GM19328 (cell line): Measurements from ENCODE around the gene KCNG2.

Source experiments
- ATAC-seq: cut with Tn5 transposase; IDR thresholded peaks from one replicate; pipeline ENCODE4 v1.9.1; 2021; ENCODE audit warnings: mild to moderate bottlenecking, moderate library complexity; ENCODE audit not compliant: unreplicated experiment

KCNG2 gene

DNA sequence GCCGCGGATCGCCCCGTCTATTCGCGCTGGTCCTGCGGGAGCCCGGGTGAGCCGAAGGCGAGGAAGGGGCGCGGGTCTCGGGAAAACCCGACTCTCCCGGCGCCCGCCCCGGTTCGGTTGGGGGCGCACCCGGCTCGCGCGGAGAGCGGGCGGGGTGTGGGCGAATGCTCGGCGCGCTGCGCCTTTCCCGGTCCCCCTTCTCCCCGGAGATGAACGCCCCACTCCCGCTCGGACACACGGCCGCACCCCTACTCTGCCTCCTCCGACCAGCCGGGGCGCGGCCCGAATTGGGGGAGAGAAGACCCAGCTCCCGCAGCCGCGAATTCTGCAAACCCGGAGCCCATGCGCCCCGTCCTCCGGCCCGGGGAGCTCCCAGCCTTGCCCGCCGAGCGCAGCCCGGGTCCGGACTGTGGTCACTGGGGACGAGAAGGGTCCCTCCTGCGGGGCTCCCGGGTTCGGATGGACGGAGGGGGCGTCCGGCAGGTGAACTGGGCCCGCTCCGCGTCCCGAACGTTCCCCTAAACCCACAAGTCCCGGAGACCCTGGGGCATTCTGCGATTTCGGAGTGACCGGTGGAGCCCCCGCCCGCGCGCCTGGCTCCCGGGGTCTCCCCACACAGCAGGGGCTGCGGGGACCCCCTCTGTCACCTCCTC, 734 bp downstream of the KCNG2 start:
- no peak for ATAC-seq

DNA sequence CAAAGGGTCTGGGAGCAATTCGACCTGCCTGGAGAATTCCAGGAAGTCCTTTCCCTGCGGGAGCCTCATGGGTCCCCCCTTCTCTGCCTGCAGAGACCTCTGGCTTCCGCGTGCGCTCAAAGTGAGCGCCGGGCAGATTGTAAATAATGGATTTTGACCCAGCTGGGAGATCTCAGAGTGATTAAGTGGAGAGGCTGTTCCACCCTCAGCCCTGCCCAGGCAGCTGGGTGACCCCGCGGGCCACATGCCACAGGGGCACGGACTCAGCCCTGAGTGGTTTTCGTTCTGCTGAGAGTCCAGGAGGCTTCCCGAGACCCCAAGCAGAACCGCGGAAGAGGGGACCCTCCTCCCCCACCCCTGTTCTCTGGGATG, 1.2 kb downstream of the KCNG2 start:
- no peak for ATAC-seq

DNA sequence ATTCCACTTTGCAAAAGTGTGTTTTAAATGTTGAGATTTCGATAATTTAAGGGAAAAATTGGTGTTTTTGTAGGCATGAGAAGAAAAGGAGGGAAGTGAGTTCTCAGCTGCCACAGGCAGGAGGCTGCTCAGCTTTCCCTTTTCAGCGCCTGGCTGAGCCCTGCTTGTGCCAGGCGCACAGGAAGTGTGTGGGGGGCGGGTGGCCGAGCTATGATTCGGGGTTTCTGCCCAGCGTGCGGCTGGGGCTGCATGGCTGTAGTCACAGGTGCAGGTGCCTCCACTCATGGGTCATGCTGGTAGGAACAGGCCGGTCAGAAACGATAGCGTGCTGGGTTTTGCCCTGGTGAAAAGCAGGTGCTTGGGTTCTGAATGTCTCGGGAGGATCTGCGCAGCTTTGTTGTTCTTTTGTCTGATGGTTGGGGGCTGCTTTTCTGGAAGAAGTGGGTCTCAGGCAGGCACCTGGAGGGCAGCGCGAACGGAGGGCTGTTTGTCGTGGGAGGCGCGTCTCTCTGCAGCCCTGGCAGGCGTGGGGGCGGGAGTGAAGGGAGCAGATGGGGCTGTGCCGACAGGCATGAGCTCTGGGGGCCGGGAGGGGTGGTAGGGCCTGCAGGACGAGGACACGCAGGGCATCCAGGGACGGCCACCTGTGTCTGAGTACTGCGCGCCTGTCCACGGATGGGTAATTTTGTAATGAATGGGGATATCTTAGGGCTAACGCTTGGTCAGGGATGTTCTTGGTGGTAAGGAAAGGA, 2.1 kb downstream of the KCNG2 start:
- ATAC-seq = no peak

DNA sequence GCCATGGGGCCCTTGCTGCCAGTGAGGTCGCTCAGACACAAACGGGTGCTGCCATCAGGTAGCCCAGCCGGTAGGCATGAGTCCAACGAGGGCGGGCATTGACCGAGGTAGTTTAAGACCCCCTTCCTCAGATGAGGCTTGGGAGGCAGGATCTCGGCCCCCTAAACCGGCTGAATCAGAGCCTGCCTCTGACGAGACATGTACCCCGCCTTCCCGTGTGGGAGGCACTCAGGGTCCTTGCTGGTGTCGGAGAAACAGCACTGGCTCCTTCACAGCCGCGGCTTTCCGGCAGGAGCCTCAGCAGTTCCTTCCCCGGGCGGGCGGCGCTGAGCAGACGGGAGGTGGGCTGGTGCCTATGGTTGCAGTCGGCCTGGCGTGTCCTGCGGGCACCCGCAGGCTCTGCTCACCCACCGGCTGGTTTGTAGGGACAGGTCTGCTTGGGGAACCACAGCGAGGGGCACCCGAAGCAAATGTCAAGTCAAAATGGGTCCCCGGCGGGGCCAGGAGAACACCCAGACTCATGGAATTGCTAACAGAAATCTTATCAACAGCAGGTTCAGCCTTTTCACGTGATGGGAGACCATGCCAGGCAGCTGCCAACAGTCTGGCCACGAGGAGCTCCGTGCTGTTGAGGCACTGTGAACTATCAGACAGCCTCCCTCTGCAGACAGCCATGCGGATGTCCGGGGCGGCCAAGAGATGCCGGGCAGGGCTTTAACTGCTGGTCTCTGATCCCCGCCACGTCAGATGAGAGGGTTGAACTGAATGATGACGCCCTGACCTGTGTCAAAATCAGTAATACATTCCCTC, 2.8 kb downstream of the KCNG2 start:
- no peak for ATAC-seq

DNA sequence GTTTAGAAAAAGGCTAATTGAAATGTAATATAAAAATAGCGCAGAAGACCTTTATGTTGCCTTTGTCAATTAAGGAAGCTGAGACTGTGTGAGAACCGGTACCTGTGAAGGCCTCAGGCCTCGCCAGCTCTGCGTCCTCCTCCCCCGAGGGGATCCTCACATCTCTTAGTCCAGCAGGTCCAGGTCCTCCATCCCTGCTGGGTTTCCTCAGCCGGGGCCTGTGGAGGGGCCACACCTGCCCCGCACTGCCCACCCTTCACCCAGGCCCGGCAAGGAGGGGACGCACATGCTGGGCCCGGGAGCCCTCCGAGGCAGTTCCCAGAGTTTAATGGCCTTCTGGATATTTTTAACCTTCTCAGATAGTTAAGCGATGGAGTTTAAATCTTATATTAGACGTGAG, 3.5 kb downstream of the KCNG2 start:
- no peak for ATAC-seq

DNA sequence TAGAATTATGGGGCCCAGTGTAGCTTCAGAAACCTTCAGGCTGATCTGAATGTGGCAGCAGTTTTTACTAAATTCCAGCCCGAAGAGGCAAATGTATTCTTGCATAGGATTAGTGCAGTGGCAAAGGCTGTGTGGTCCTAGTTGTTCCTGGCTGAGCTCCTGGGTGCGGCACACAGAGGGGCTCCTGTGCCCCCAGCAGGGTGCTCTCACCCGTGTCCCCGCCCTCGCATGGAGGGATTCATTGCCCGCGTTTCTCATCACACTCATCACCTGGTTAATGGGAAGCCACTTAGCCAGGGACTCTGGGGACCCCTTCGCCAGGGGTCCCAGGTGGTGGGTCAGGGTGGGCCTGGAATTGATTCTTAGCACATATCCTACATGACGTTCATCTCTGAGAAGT, 3.9 kb downstream of the KCNG2 start:
- no peak for ATAC-seq

DNA sequence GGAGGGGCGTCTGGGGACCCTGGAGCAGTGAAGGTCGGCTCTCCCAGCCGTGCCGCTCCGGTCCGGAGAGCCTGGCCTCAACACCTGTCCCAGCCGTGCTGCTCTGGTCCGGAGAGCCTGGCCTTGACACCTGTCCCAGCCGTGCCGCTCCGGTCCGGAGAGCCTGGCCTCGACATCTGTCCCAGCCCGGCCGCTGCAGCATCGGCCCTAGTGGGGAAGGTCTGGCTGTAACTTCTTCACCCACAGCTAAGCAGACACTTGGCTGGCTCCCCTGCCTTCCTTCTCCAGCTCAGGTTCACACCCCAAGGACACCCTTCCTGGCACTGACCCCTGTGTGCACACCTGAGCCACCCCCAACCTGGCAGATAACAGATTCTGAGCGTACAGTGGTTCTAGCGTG, 4.6 kb downstream of the KCNG2 start:
- ATAC-seq = no peak

DNA sequence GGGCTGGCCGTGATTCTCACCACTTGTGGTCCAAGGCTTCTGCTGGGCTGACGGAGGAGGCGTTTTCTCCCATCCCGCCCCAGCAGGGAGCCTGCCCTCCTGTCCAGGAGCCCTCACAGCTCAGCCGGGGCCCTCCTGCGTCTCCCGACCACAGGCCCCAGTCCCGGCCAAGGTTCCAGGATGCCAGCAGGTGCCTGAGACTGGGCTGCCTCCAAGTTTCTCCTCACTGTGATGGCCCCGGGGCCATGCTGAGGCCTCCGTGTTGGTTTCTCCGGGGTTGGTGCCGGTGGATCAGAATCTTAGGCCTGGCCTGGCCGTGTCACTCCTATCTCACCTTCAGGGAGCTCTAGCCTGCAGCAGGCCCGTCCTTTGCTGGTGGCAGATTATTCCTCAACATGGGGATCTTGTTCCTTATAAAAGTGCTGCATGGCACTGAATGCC, 5.9 kb downstream of the KCNG2 start:
- no peak for ATAC-seq

DNA sequence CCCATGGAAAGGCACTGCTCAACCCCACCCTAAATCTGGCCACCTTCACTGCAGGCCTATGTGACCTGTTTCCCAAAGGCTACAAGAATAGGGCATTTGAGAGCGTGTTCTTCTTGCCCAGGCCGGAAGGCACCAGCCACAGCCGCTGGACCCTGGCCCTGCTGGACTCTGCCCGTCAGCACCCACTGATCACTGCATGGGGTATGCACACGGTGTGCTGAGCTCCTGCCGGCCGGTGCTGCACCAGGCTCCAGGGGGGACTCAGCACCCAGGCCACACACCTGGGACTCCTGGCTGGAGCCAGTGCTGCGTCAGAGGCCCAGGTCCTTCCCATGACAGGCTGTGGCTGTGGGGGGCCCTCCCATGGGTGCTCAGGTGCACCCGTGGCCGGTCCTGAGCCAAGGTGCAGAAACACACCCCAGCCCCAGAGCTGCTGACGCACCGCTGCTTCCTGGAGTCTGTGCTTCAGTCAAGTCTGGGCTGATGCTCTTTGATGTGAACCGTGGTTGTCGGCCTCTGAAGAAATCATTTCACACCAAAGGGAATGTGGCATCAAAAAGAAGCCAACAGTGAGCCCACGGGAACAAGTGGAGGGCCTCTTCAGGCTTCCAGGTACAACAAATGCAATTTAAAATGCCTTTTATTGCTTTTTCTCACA, 6.5 kb downstream of the KCNG2 start:
- no peak for ATAC-seq

DNA sequence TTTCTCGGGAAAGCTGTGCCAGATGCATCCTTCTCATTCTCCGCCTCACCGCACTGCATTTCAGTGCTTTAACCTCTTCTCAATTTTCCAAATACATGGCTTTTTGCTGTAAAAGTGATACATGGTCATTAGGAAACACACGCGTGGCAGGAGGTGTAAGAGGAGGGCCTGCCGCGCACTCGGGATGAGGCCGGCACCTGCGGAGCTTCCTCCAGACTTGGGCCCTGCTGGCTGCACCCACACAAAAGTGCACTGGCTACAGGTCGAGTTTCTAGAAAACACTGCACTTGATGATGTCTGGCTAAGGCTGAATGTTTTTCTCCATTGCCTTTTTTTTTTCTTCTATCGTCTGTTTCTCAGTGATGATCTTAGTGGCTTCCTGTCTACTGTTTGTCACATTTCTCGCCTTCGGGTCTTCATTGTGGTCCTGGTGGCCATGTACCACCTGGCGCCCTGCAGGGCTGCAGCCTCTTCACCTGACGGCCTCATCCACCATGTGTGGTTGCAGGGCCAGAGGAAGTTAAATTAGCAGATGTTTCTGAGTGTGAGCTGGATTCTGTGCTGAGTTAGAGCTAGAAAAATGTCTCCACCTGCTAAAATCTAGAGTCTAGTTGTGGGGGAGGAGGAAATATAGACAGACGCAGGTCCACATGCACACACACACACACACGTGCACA, 7.6 kb downstream of the KCNG2 start:
- no peak for ATAC-seq

DNA sequence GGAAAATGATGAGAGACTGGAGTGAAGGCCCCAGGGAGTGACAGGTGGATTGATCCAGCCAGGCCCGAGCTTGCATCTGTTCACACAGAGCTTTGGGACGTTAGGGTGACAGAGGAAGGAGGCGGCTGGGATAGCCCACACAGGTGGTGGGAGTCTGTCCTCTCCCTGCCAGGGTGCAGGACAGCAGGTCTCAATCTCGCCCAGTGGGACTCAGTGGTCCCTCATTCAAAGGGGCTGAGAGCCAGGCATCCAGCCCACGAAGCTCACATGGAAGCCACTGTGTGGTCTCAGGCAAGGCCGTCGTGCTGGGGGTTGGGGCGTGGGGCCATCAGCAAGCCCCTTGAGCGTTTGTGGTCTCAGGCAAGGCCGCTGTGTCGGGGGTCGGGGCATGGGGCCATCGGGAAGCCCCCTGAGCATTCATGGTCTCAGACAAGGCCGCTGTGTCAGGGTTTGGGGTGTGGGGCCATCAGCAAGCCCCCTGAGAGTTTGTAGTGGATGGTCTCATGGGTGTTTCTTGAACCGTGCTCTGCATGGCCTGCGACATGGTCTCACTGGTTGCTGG, 8.3 kb downstream of the KCNG2 start:
- no peak for ATAC-seq

DNA sequence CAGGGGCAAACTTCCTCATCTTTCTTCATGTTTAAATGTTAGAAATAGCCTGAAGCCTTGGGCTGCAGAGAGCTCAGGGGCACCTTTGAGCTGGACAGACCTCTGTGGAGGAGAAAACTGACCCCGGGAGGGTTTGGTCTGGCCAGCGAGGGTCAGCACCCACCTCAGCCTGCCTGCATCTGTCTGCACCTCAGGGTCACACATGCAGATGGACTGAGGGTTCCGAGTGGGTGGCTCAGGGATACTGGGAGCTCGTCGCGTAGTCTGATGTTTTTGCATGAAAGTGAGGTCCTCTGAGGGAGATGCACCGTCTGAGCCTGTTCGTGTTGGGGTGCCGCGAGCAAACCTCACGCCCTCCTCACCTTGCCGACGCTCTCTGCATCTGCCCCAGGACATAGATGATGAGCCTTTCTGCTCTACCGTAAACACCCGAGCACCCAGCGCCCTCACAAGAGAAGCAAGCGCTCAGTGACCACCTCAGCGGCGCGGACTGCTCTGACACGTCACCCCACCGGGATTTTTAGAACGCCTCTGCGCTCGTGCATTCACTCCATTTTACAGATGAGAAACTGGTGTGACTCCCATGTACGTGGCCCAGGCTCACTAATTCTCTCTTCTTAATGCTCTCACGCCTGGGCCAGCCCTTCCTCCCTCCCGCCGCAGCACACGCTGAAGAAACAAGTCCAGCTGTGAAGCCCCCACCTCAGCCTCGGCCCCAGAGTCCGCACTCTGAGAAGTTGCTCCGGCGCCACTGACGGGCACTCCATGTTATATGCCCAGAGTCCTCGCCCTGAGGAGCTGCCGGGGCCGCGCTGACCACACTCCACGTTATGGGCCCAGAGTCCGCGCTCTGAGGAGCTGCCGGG, 9.5 kb downstream of the KCNG2 start:
- ATAC-seq = no peak

DNA sequence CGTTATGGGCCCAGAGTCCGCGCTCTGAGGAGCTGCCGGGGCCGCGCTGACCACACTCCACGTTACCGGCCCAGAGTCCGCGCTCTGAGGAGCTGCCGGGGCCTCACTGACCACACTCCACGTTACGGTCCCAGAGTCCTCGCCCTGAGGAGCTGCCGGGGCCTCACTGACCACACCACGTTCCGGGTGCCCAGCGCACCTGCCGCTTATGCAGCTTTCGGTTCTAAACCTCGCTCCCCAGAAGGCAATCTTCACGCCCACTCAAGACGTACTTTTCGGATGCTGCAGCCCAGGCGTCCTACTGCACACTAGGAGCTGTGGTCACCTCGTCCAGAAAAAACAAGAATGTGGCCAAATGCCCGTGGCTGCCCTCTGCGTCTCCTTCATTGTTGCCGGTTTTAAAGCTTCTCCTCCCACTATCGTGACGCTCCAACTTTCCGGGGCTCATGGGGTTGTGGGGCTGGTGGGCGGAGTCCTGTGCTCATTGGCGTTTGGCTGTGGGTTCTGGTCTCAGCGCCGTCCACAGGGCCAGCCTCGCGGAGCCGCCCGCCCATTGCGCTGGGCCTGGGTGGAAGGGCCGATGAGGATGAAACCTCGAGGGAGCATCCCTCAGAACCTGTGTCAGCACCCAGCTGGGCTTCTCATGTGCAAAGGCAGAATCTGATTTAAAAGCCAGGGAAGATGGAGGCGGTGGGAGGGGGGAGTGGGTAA, 11.9 kb downstream of the KCNG2 start:
- no peak for ATAC-seq

DNA sequence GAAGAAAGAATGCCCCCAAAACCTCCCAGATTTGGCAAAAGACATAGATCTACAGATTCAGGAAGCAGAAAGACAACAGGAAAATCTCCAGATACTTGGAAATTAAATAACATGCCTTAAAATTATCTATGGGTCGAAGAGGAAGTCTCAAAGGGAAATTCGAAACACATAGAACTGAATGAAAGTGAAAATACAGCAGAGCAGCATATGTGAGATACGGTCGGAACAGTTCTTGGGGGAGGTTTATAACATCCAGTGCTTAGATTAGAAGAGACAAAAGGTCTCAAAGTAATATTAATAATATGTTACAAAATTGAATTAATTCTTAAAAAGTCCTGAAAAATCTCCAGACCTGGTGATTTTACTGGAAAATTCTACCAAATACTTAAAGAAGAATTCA, 14.3 kb downstream of the KCNG2 start:
- ATAC-seq = no peak

DNA sequence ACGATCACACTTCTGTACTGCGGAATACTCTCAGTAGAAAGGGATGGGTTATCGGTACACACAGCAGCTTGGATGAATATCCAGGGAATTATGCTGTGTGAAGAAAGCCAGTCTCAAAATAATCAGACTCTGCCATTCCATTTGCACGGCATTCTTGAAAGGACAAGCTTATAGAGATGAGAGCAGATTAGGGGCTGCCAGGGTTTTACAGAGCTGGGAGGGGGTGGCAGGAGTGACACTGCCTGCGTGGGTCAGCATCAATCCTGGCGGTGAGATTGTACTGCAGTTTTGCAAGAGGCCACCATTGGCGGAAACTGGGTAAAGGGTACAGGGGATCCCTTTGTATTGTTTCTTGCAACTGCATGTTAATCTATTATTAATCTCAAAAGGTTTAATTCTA, 16.6 kb downstream of the KCNG2 start:
- no peak for ATAC-seq

DNA sequence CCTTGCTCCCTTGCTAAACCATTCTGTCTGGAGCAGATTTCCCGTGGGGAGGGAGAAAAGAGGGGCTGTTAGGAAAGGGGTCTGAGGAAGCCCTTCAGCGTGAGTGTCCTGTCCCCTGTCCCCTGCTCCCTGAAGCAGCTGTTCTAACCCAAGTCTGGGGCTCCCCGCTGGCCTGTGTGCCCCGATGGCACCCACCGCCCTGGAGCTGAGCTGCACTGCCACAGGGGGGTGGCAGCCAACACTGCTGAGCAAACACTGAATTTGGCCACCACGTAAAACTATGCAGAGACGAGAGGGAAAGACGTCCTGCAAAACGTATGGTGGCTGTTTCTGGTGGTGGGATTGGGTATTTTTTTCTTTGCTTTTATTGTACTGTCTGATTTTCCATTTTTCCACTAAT, 17.9 kb downstream of the KCNG2 start:
- ATAC-seq = no peak

DNA sequence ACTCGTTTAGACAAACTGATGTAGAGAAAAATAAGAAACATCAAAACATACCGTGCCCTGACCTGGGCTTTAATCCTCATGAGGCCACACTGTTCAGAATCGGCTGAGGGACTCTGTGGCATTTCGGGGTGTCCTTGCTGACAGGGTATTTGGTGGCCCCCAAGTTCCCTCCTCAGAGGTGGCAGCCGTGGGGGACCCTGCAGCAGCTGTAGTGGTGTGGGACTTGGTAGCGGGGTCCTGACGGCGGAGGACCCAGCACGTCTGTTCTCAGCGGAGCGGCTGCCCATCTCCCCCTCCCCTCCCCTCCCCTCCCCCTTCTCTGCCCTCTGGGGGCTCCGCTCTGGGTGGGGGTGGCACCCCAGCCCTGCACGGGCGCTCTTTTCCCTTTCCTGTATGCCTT, 18.4 kb downstream of the KCNG2 start:
- no peak for ATAC-seq

DNA sequence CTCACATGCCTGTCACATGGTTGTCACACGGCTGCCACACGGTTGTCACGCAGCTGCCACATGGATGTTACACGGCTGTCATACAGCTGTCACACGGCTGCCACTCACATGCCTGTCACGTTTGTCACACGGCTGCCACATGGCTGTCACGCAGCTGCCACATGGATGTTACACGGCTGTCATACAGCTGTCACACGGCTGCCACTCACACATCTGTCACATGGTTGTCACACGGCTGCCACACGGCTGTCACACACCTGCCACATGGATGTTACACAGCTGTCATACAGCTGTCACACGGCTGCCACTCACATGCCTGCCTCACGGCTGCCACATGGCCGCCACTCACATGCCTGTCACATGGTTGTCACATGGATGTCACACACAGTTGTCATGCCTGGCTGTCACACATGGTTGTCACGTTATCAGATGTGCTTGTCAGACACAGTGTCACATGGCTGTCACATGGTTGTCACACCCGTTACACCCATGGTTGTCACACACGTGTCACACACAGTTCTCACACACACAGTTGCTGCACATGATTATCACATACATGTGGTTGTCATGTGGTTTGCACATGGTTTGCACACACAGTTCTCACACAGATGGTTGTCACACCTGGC, 19.4 kb downstream of the KCNG2 start:
- ATAC-seq = no peak

DNA sequence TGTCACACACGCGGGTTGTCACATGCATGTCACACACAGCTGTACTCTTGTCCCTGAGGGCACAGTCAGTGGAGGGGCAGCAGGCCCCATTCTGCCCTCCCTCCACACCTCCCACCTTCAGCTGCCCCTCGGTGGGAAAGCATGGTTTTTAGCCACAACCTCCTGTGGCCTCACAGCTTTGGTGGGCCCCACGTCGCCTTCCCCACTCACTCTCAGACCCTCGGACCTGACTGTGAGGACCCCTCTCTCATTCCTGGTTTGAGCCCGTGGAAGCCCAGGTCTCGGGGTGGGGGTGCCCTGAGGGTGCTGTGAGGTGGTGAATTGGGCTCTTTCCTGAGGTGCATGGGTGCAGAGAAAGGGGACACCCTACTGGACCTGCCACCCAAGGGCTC, 19.9 kb downstream of the KCNG2 start:
- ATAC-seq = no peak
